Measurements from ENCODE around the gene ADCY4. TPM values are rescaled to one million over a fixed set of nuclear protein-coding genes. Genes with fewer than 3 reads are reported as not detected.
A peak's percentile ranks its signal among the peaks of the same experiment; 100 is the strongest.

Gene ADCY4
- total and polyA plus RNA-seq, 2 of the 13 experiments (the other 11 are each of a cell fraction or from before 2014, with no cell fraction given) = 0.03 TPM; not detected in 1

GRCh38 chr14:24315807-24316596 lies 18.9 kb downstream of the ADCY4 start (continued):
- TF ChIP-seq ZNF230 (CRISPR knock-in tag; IDR thresholded peaks at IDR 0.05) (peak; percentile 99), SPEN (CRISPR knock-in tag; IDR thresholded peaks at IDR 0.05; ENCODE audit: low read depth) (peak; percentile 96), FLYWCH1 (CRISPR knock-in tag; IDR thresholded peaks at IDR 0.05) (0 out of 2 replicates have a peak, but pooled peaks have one; percentile 84), MNT (IDR thresholded peaks at IDR 0.05) (peak; percentile 30; the same call in 1 of the 2 replicates), MTF1 (CRISPR knock-in tag; IDR thresholded peaks at IDR 0.05) (peak; percentile 97), ZBTB49 (CRISPR knock-in tag; IDR thresholded peaks at IDR 0.05; ENCODE audit: borderline replicate concordance) (peak; percentile 41; the same call in 1 of the 2 replicates), ZNF597 (CRISPR knock-in tag; IDR thresholded peaks at IDR 0.05) (peak; percentile 81; the same call in 1 of the 2 replicates), ZSCAN30 (CRISPR knock-in tag; IDR thresholded peaks at IDR 0.05) (no peak), ZNF776 (CRISPR knock-in tag; IDR thresholded peaks at IDR 0.05) (peak; percentile 100), MAFF (IDR thresholded peaks at IDR 0.05; ENCODE audit: low read depth, low read length) (0 out of 2 replicates have a peak, but pooled peaks have one; percentile 64), ZSCAN21 (CRISPR knock-in tag; IDR thresholded peaks at IDR 0.05; ENCODE audit: borderline replicate concordance) (peak; percentile 99), IKZF4 (CRISPR knock-in tag; IDR thresholded peaks at IDR 0.05; ENCODE audit: borderline replicate concordance, low read depth, not compliant biosample characterization) (peak; percentile 100), NR2C2 (CRISPR knock-in tag; IDR thresholded peaks at IDR 0.05; ENCODE audit: borderline replicate concordance) (peak; percentile 88), ZNF75D (CRISPR knock-in tag; IDR thresholded peaks at IDR 0.05; ENCODE audit: borderline replicate concordance) (no peak), NR0B2 (CRISPR knock-in tag; IDR thresholded peaks at IDR 0.05) (peak; percentile 97), NRL (CRISPR knock-in tag; IDR thresholded peaks at IDR 0.05; ENCODE audit: borderline replicate concordance) (peak; percentile 97), ZBTB7A (CRISPR knock-in tag; IDR thresholded peaks at IDR 0.05) (peak; percentile 89), ZSCAN22 (CRISPR knock-in tag; IDR thresholded peaks at IDR 0.05) (peak; percentile 90), ZNF124 (CRISPR knock-in tag; IDR thresholded peaks at IDR 0.05) (peak; percentile 87), PREB (CRISPR knock-in tag; IDR thresholded peaks at IDR 0.05) (peak; percentile 85), ZNF530 (CRISPR knock-in tag; IDR thresholded peaks at IDR 0.05; ENCODE audit: low read depth) (0 out of 2 replicates have a peak, but pooled peaks have one; percentile 61), PTBP1 (IDR thresholded peaks at IDR 0.05; ENCODE audit: low read depth, low read length, poor library complexity, severe bottlenecking) (peak; percentile 78)

All from HepG2 (cell line).